Skeletal muscle tissue (tissue), 1 donor: ENCODE measurements around the gene GPD1. TPM values are rescaled to one million over a fixed set of nuclear protein-coding genes. Genes with fewer than 3 reads are reported as not detected.

Experiments
- total RNA-seq: library from RNA; depleted of rRNA; stranded (reverse); fragments of >200 nt; gene quantifications from one replicate; pipeline ENCODE4 v1.2.3, GENCODE V29; 2014

Gene GPD1
- total RNA-seq, 1 donor from 2014 or later = 104 TPM

Other genes with a start within 250 kb of the GPD1 start
- gene FAIM2, start 200.1 kb upstream of the GPD1 start, total RNA-seq = 1.6 TPM
- gene AQP2, start 153.3 kb upstream of the GPD1 start, total RNA-seq = not detected
- 1.0 TPM for gene AQP5, start 142.1 kb upstream of the GPD1 start, total RNA-seq
- 0.52 TPM for gene AQP6, start 131.1 kb upstream of the GPD1 start, total RNA-seq
- 23.5 TPM for gene RACGAP1, start 78.5 kb upstream of the GPD1 start, total RNA-seq
- 2.6 TPM for gene ASIC1, start 46.4 kb upstream of the GPD1 start, total RNA-seq
- gene SMARCD1, start 18.7 kb upstream of the GPD1 start, total RNA-seq = 19.3 TPM
- gene COX14, start 8.2 kb downstream of the GPD1 start, total RNA-seq = 37.1 TPM
- gene CERS5, start 63.4 kb downstream of the GPD1 start, total RNA-seq = 43.8 TPM
- 54.3 TPM for gene LIMA1, start 179.5 kb downstream of the GPD1 start, total RNA-seq